ENCODE measurements around the gene TMEM127.
A peak's percentile ranks its signal among the peaks of the same experiment; 100 is the strongest.

TMEM127 gene

DNA sequence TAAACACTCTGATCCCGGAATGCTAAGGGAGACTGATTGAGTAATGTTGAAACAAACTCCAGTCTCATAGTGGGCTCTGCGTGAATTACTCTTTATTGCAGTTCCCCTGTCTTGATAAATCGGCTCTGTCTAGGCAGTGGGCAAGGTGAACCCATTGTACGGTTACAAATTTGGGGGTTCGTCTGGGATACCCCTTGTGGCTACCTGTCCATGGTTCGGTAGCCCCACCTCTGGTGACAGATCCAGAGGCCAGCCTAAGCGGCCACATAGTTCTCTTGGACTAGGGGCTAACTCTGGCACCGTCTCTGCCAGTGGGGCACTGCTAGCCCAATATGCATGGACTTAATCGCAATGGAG, 56.1 kb downstream of the TMEM127 start:
- TF ChIP-seq, protein P1, sequence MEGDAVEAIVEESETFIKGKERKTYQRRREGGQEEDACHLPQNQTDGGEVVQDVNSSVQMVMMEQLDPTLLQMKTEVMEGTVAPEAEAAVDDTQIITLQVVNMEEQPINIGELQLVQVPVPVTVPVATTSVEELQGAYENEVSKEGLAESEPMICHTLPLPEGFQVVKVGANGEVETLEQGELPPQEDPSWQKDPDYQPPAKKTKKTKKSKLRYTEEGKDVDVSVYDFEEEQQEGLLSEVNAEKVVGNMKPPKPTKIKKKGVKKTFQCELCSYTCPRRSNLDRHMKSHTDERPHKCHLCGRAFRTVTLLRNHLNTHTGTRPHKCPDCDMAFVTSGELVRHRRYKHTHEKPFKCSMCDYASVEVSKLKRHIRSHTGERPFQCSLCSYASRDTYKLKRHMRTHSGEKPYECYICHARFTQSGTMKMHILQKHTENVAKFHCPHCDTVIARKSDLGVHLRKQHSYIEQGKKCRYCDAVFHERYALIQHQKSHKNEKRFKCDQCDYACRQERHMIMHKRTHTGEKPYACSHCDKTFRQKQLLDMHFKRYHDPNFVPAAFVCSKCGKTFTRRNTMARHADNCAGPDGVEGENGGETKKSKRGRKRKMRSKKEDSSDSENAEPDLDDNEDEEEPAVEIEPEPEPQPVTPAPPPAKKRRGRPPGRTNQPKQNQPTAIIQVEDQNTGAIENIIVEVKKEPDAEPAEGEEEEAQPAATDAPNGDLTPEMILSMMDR (IDR thresholded peaks at IDR 0.05): no peak
- no peak for TF ChIP-seq ZFX (IDR thresholded peaks at IDR 0.05; ENCODE audit: borderline replicate concordance)
- peak overlapping the region; percentile 97 for H3K27ac ChIP-seq

GRCh38 chr2:96209011-96209728, 56.6 kb downstream of the TMEM127 start:
- H3K27ac ChIP-seq: peak overlapping the region; percentile 97

GRCh38 chr2:96208143-96209010, 57.4 kb downstream of the TMEM127 start, which contains the start of gene STARD7:
STARD7 (minus strand) TSS chr2:96208827; CDS start chr2:96208434, 393 bp downstream.
- peak within 1 kb of the TSS; percentile 97 for H3K27ac ChIP-seq
- no peak for TF ChIP-seq ZFX (IDR thresholded peaks at IDR 0.05; ENCODE audit: borderline replicate concordance)
- TF ChIP-seq, protein P1 (IDR thresholded peaks at IDR 0.05): 0 out of 2 replicates have a peak, but pooled peaks have one; percentile 19

More at GRCh38 chr2:96209011-96209728, 56.6 kb downstream of the TMEM127 start:
- TF ChIP-seq, protein P1 (IDR thresholded peaks at IDR 0.05): no peak
- no peak for TF ChIP-seq ZFX (IDR thresholded peaks at IDR 0.05; ENCODE audit: borderline replicate concordance)

DNA sequence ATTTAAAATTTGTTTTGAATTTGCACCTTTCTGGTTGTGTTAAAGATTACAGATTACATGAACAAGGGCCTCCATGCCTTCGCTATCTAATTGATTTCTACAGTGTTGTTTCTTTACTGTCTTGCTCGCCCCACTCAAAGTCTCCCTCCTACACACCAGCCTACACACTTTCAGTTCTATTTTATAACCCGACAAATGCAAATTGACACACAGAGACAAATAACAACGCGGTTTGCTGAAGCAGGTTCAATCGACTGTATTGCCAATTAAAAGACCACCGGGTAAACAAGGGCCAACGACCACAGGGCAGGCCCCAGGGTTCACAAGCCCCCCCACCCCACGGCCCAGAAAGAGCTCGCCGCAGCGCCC, 58.0 kb downstream of the TMEM127 start:
- H3K27ac ChIP-seq: peak overlapping the region; percentile 97
- TF ChIP-seq ZFX (IDR thresholded peaks at IDR 0.05; ENCODE audit: borderline replicate concordance): no peak
- TF ChIP-seq, protein P1 (IDR thresholded peaks at IDR 0.05): no peak

DNA sequence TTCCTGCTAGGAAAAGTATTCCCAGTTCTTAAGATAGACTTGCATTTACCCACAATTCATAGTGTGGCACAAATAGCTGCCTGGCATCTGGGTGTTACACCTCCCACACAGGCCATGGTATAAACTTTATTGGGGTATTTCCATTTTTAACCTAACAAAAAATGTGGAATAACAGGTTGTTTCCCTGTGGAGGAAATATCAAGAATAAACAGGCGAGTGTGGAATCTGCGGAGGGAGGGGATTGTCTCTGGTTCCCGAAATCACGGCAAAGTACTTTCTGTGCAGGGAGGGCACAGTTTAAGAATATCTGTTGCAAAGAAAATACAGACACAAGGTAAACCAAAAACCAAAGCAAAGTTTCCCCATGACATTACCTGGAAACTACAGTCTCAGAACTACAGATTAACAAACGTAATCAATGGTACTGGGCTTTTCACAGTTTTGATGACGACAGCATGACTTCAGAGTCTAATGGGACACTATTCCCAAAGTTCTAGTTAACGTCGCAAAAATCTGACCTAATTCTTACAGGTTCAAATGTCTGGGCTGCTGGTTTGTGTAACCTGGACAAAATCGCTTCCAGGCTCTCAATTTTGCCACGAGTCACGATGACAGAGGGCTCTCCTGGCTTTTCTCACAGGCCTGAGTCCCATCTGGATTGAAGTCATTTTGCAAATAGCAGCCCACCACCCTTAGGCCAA, 58.6 kb downstream of the TMEM127 start:
- no peak for TF ChIP-seq ZFX (IDR thresholded peaks at IDR 0.05; ENCODE audit: borderline replicate concordance)
- TF ChIP-seq, protein P1 (IDR thresholded peaks at IDR 0.05): no peak
- peak overlapping the region; percentile 97 for H3K27ac ChIP-seq

DNA sequence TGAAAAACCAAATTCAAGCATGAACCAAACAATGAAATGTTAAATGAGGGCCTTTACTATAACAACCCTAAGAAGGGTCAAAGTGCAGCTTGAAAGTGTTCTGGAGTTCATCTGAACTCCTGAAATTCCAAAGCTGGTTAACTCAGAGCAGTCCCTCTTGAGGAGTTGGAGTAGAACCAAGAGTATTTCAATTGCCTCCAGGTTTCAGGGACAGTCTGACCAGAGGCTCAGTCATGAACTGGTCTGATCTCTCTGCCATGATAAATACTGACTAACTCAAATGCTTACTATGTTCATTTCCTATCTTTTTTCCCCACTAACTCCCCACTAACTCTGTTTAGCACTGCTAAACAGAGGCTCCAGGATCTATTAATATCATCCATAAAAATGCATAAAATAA, 59.9 kb downstream of the TMEM127 start:
- TF ChIP-seq ZFX (IDR thresholded peaks at IDR 0.05; ENCODE audit: borderline replicate concordance): no peak
- TF ChIP-seq, protein P1 (IDR thresholded peaks at IDR 0.05): no peak
- no peak overlapping the region for H3K27ac ChIP-seq

All from 22Rv1 (cell line).